OCI-LY1 (cell line): ENCODE data around the gene NT5C3A.
"Not testable (repeated sequence)": the region's sequence is repeated elsewhere in the genome, so short reads cannot be mapped to it uniquely, and the experiment has no call there.

ENCODE experiments used
- CTCF ChIP-seq: fragments of 200-600 bp; sonication (generic), shearing (Covaris generic); IDR thresholded peaks from 2 replicates; pipeline ENCODE4 v1.5.1; 2017; ENCODE audit warnings: mild to moderate bottlenecking, antibody characterized with exemption, low read length, moderate library complexity, mixed read lengths
- EZH2 ChIP-seq: fragments of 200-600 bp; sonication (generic), shearing (Covaris generic); IDR thresholded peaks from 2 replicates; pipeline ENCODE4 v1.8.0; 2017; ENCODE audit warnings: borderline replicate concordance, mixed run types, mild to moderate bottlenecking, antibody characterized with exemption, low read length, moderate library complexity, mixed read lengths

- TF ChIP-seq CTCF, EZH2: not testable (repeated sequence)
Measured at GRCh38 chr7:33005690-33006089, 56.9 kb downstream of the NT5C3A start.
